Gastrocnemius medialis (tissue), 4 donors: ENCODE data around the gene SLC24A1. TPM values are rescaled to one million over a fixed set of nuclear protein-coding genes. Genes with fewer than 3 reads are reported as not detected.
A peak's percentile ranks its signal among the peaks of the same experiment; 100 is the strongest.

ENCODE experiments used
- ATAC-seq, 2 donors: fragments of 150-250 bp; one replicate each; pipeline ENCODE4 v1.9.1; 2016
- DNase-seq, 2 donors: peaks; one replicate each; pipeline ENCODE4 v3.0.0-alpha.2; 2019
- H3K27ac ChIP-seq, 4 donors: fragments of 200-600 bp; sonication (generic); 1 replicate in 1 of 4; 2 replicates in 3 of 4; pipeline ENCODE4 v1.5.1; 2016 to 2018; ENCODE audit warnings: mild to moderate bottlenecking in 2 of 4, moderate library complexity in 1 of 4
- H3K27me3 ChIP-seq, 3 donors: fragments of 200-600 bp; sonication (generic) in 2 of 3; 1 replicate in 1 of 3; 2 replicates in 2 of 3; pipeline versions ENCODE4 v1.5.1 to v1.6.0; 2016 to 2019; ENCODE audit warnings: mild to moderate bottlenecking in 1 of 3, moderate library complexity in 1 of 3
- H3K36me3 ChIP-seq, 2 donors: fragments of 200-600 bp; sonication (generic) in 1 of 2; one replicate each; pipeline ENCODE4 v1.5.1; 2017 to 2018
- H3K4me1 ChIP-seq, 2 donors: fragments of 200-600 bp; sonication (generic) in 1 of 2; one replicate each; pipeline ENCODE4 v1.5.1; 2016 to 2017; ENCODE audit warnings: mild to moderate bottlenecking in 2 of 2
- H3K4me3 ChIP-seq, 4 donors: fragments of 200-600 bp; sonication (generic) in 3 of 4; 1 replicate in 1 of 4; 2 replicates in 3 of 4; pipeline ENCODE4 v1.5.1; 2016 to 2019; ENCODE audit warnings: mild to moderate bottlenecking in 2 of 4
- H3K9me3 ChIP-seq, 3 donors: fragments of 200-600 bp; sonication (generic) in 2 of 3; 1 replicate in 1 of 3; 2 replicates in 2 of 3; pipeline ENCODE4 v1.5.1; 2016 to 2019
- POLR2A ChIP-seq, 2 donors: fragments of 450-650 bp; IDR thresholded peaks; one replicate each; pipeline ENCODE4 v1.6.1; 2017; ENCODE audit warnings: antibody characterized with exemption in 2 of 2, mild to moderate bottlenecking in 2 of 2, moderate library complexity in 2 of 2
- in situ Hi-C, 4 donors: fragments of 200-750 bp; cut with MboI; loops; one replicate each; pipeline versions ENCODE4 v1.15.0 to v1.8.0; 2017; ENCODE audit warnings: low sequenced_read_pairs in 4 of 4
- intact Hi-C: fragments of 100-400 bp; cut with DNase I; formaldehyde crosslinking; loops from one replicate; pipeline ENCODE4 v1.15.1; 2023; ENCODE audit warnings: low total_unique reads
- total RNA-seq, 4 donors: library from RNA; depleted of rRNA; stranded (reverse); fragments of >200 nt; gene quantifications; one replicate each; pipeline versions ENCODE4 v1.1.0 to v1.2.3, GENCODE V29; 2016
- TF ChIP-seq, protein P1 (sequence below), 5 experiments: fragments of 450-650 bp in 3 of 5; fragments of 200-600 bp in 2 of 5; sonication (generic) in 2 of 5; IDR thresholded peaks in 4 of 5; conservative IDR thresholded peaks in 1 of 5; 1 replicate in 4 of 5; 2 replicates in 1 of 5; pipeline ENCODE4 v1.5.1; 2016 to 2019; ENCODE audit warnings: antibody characterized with exemption in 5 of 5, mild to moderate bottlenecking in 3 of 5, moderate library complexity in 3 of 5

SLC24A1 gene
- total RNA-seq, 4 donors from 2014 or later: 0.41 to 0.81 (median 0.69) TPM

DNA sequence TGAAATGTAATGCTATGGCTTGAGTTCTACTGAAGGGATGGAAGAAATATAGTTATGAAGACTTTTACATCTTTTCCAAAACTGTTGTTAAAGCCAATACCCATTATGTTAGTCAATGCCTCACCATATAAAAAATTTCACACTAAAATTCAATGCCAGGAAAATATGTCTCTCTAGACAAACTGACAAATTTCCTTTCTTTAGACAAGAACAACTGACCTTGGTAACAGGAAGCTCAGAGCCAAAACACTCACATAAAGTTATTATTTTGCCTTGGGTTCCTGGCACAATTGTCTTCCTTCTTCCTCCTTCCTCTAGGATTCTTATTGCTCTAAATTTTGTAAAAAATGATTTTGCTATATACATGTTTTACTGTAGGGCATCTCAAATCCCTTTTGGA is 37.5 kb upstream of the SLC24A1 start:
- Histone ChIP-seq H3K9me3 (no peaks in the 10 kb centered on the region), H3K4me1 (no peaks in the 10 kb centered on the region), H3K36me3 (peaks cover 0 to 75% of the 10 kb centered on the region in 2 donors), H3K27ac (peak overlapping the region in 2 of 4 donors; percentile 2 to 40), H3K27me3 (no peaks in the 10 kb centered on the region), H3K4me3 (no peak overlapping the region)
- DNase-seq (no peak), ATAC-seq (no peak)
- TF ChIP-seq, protein P1, sequence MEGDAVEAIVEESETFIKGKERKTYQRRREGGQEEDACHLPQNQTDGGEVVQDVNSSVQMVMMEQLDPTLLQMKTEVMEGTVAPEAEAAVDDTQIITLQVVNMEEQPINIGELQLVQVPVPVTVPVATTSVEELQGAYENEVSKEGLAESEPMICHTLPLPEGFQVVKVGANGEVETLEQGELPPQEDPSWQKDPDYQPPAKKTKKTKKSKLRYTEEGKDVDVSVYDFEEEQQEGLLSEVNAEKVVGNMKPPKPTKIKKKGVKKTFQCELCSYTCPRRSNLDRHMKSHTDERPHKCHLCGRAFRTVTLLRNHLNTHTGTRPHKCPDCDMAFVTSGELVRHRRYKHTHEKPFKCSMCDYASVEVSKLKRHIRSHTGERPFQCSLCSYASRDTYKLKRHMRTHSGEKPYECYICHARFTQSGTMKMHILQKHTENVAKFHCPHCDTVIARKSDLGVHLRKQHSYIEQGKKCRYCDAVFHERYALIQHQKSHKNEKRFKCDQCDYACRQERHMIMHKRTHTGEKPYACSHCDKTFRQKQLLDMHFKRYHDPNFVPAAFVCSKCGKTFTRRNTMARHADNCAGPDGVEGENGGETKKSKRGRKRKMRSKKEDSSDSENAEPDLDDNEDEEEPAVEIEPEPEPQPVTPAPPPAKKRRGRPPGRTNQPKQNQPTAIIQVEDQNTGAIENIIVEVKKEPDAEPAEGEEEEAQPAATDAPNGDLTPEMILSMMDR (IDR thresholded peaks at IDR 0.05 in 4 of 5, conservative IDR thresholded peaks at IDR 0.05 in 1 of 5): no peak
- TF ChIP-seq POLR2A (IDR thresholded peaks at IDR 0.05): no peak
- in situ Hi-C loops: no loop called here
- intact Hi-C loops: no loop called here

DNA sequence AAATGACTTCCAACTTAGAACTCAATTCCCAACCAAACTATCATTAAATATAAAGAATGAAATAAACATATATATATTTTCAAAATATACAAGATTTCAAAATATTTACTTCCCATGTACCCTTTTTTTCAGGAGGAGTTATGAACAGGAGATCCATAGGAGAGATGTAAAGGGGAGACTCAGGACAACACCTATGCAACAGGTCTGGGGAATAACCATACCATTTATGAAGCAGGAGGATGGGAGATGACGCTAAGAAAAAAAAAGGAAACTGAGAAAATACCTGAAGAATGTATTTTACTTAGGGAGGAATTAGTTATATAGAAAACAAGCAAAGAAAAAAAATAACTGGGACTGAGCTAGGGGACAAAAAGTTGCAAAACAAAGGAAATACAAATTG is 34.6 kb upstream of the SLC24A1 start:
- H3K9me3 ChIP-seq: no peaks in the 10 kb centered on the region
- TF ChIP-seq POLR2A (IDR thresholded peaks at IDR 0.05): no peak
- TF ChIP-seq, protein P1 (IDR thresholded peaks at IDR 0.05 in 4 of 5, conservative IDR thresholded peaks at IDR 0.05 in 1 of 5): no peak
- H3K4me1 ChIP-seq: no peaks in the 10 kb centered on the region
- DNase-seq: no peak
- no peak overlapping the region for H3K4me3 ChIP-seq
- no peak overlapping the region for H3K27ac ChIP-seq
- no peak for ATAC-seq
- in situ Hi-C loops: no loop called here
- no peaks in the 10 kb centered on the region for H3K27me3 ChIP-seq
- intact Hi-C loops: no loop called here
- peaks cover 0 to 71% of the 10 kb centered on the region in 2 donors for H3K36me3 ChIP-seq

DNA sequence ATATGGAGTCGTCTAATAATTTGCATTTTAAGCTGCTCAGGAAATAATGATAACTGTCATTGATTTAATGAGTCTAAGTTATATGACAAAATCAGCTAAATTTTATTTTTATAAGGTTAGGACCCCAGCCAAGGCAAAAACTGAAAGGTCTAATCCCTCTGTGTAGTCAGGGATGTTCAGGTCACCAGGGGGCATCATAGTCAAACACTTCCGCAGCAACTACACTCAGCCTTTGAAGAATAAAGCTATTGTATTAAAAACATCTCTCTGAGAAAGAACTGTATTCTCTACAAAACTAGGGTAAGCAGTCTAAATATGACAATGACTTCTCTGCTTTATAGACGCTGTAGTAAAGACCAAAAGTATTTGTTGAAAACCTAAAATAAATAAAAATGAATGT is 25.8 kb upstream of the SLC24A1 start:
- H3K4me1 ChIP-seq: no peaks in the 10 kb centered on the region
- no peak for TF ChIP-seq POLR2A (IDR thresholded peaks at IDR 0.05)
- TF ChIP-seq, protein P1 (IDR thresholded peaks at IDR 0.05 in 4 of 5, conservative IDR thresholded peaks at IDR 0.05 in 1 of 5): no peak
- no peaks in the 10 kb centered on the region for H3K27me3 ChIP-seq
- no peaks in the 10 kb centered on the region for H3K9me3 ChIP-seq
- no peak overlapping the region for H3K27ac ChIP-seq
- in situ Hi-C loops (no loop called here), intact Hi-C loops (no loop called here)
- peaks cover 0 to 93% of the 10 kb centered on the region in 2 donors for H3K36me3 ChIP-seq
- DNase-seq (no peak), ATAC-seq (no peak)
- no peak overlapping the region for H3K4me3 ChIP-seq

DNA sequence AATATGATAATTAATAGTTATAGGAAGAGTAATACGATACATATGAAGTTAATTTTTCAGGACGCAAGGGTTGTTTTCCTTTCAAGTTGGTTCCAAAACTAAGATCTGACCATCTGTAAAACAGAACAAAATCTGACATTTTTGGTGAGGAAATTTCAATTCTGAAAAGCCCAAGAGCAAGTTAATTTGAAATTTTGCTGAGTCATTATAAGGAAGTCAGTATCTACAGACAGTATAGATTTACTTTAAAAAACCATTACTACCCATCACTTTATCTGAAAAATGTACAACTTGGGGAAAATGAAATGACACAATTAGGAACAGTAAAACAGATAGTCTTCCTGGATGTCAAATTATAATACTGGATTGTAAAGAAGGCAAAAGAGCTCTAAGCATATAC is 23.3 kb upstream of the SLC24A1 start:
- no peaks in the 10 kb centered on the region for H3K9me3 ChIP-seq
- H3K4me3 ChIP-seq: no peak overlapping the region
- peaks cover 0 to 93% of the 10 kb centered on the region in 2 donors for H3K36me3 ChIP-seq
- in situ Hi-C loops: no loop called here
- no peak for DNase-seq
- intact Hi-C loops: no loop called here
- H3K27ac ChIP-seq: no peak overlapping the region
- TF ChIP-seq, protein P1 (IDR thresholded peaks at IDR 0.05 in 4 of 5, conservative IDR thresholded peaks at IDR 0.05 in 1 of 5): no peak
- TF ChIP-seq POLR2A (IDR thresholded peaks at IDR 0.05): no peak
- H3K4me1 ChIP-seq: no peaks in the 10 kb centered on the region
- ATAC-seq: no peak
- no peaks in the 10 kb centered on the region for H3K27me3 ChIP-seq

DNA sequence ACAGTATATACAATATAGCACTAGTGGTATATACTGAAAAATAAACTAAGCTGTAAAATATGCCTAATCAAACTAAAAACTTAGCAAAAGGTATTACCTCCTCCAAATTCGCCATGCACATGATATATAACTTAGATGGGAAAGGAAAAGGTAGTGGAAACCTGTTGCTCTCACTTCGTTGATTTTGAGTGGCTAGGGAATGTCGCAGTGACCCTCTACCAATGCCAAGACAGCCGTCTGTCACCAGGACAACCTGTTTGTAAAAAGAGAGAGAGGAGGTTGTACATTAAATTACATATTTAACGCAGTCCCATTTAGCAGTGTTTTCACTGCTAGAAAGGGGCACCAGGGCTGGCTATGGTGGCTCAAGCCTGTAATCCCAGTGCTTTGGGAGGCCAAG is 22.1 kb upstream of the SLC24A1 start:
- no peak overlapping the region for H3K27ac ChIP-seq
- no peaks in the 10 kb centered on the region for H3K27me3 ChIP-seq
- ATAC-seq: no peak
- H3K4me1 ChIP-seq: no peaks in the 10 kb centered on the region
- intact Hi-C loops (no loop called here), in situ Hi-C loops (no loop called here)
- no peak overlapping the region for H3K4me3 ChIP-seq
- peaks cover 0 to 91% of the 10 kb centered on the region in 2 donors for H3K36me3 ChIP-seq
- no peaks in the 10 kb centered on the region for H3K9me3 ChIP-seq
- DNase-seq: no peak
- TF ChIP-seq, protein P1 (IDR thresholded peaks at IDR 0.05 in 4 of 5, conservative IDR thresholded peaks at IDR 0.05 in 1 of 5): no peak
- TF ChIP-seq POLR2A (IDR thresholded peaks at IDR 0.05): no peak
